Lung (tissue), 12 donors: ENCODE results near the gene TMEM52. TPM values are rescaled to one million over a fixed set of nuclear protein-coding genes. Genes with fewer than 3 reads are reported as not detected.

ENCODE experiments used
- ATAC-seq: fragments of 200-7000 bp; cut with Tn5 transposase; one replicate; pipeline ENCODE4 v1.9.1; 2020; ENCODE audit warnings: moderate number of reproducible peaks; ENCODE audit not compliant: insufficient read depth, low FRiP score
- DNase-seq, 3 donors: peaks; one replicate each; pipeline ENCODE4 v3.0.0-alpha.2; 2013 to 2017
- H3K27ac ChIP-seq, 2 donors: one replicate each; pipeline ENCODE4 v1.5.1; 2013; ENCODE audit warnings: mild to moderate bottlenecking in 2 of 2, moderate library complexity in 2 of 2, control low read depth in 1 of 2, inconsistent platforms in 1 of 2, low read depth in 1 of 2, low read length in 1 of 2
- H3K27me3 ChIP-seq, 3 donors: one replicate each; pipeline ENCODE4 v1.5.1; 2013; ENCODE audit warnings: low read length in 2 of 3; ENCODE audit not compliant: control insufficient read depth in 3 of 3, insufficient read depth in 3 of 3
- H3K36me3 ChIP-seq, 4 donors: one replicate each; pipeline ENCODE4 v1.5.1; 2013; ENCODE audit warnings: low read length in 4 of 4, mild to moderate bottlenecking in 1 of 4, moderate library complexity in 1 of 4; ENCODE audit not compliant: control insufficient read depth in 4 of 4, insufficient read depth in 4 of 4
- H3K4me1 ChIP-seq, 5 donors: one replicate each; pipeline ENCODE4 v1.5.1; 2013; ENCODE audit warnings: low read length in 5 of 5, mild to moderate bottlenecking in 2 of 5, moderate library complexity in 1 of 5; ENCODE audit not compliant: control insufficient read depth in 5 of 5, insufficient read depth in 5 of 5
- H3K4me3 ChIP-seq: one replicate; pipeline ENCODE4 v1.5.1; 2013; ENCODE audit warnings: mild to moderate bottlenecking, control low read depth, moderate library complexity
- H3K9ac ChIP-seq, 2 donors: one replicate each; pipeline ENCODE4 v1.5.1; 2013; ENCODE audit warnings: low read length in 2 of 2, control low read depth in 1 of 2; ENCODE audit not compliant: insufficient read depth in 1 of 2
- H3K9me3 ChIP-seq, 4 donors: one replicate each; pipeline ENCODE4 v1.5.1; 2013; ENCODE audit warnings: low read length in 3 of 4, mild to moderate bottlenecking in 1 of 4, moderate library complexity in 1 of 4; ENCODE audit not compliant: control insufficient read depth in 4 of 4, insufficient read depth in 3 of 4
- CTCF ChIP-seq: IDR thresholded peaks from 2 replicates; pipeline ENCODE4 v1.5.1; 2012; ENCODE audit warnings: mild to moderate bottlenecking; ENCODE audit errors: control extremely low read depth, extremely low read depth
- WGBS, 2 donors: extraction: QIAGEN DNeasy Blood & Tissue Kit; methylation state at CpG; one replicate each; pipeline ENCODE4 v1.1.7; 2013; 5-methylcytosine and 5-hydroxymethylcytosine counted together
- polyA plus RNA-seq, 2 donors: library from polyadenylated mRNA; stranded (reverse); fragments of 200-250 nt; gene quantifications; one replicate each; pipeline ENCODE4 v1.2.1, GENCODE V29; 2013
- total RNA-seq, 2 donors: library from RNA; depleted of rRNA in 1 of 2; stranded (reverse); fragments of >200 nt in 1 of 2; gene quantifications; one replicate each; pipeline ENCODE4 v1.2.1, GENCODE V29; 2014 to 2021
- donor health status: control.
- donor health status: control.
- donor health status: Bipolar disorder and iron deficiency.
- donor health status: healthy.
- donor health status: DM: yes; HTN: yes; CAD: no.

Gene TMEM52
- total and polyA plus RNA-seq, 4 donors: 2.8 to 6.1 (median 3.1) TPM; not detected in 1

GRCh38 chr1:1914971-1915692 lies 3.9 kb downstream of the TMEM52 start, which contains the start of gene CALML6:
TSS of gene CALML6 (plus strand) at chr1:1915260. CDS start at chr1:1915281, 21 bp downstream.
- Histone ChIP-seq H3K4me1 (peaks cover 0 to 12% (median 3%) of the 10 kb centered on the region in 5 donors), H3K9ac (no peak within 1 kb of the TSS), H3K36me3 (no peaks in the 10 kb centered on the region), H3K4me3 (no peak within 1 kb of the TSS), H3K27me3 (no peaks in the 10 kb centered on the region), H3K9me3 (no peaks in the 10 kb centered on the region), H3K27ac (no peak within 1 kb of the TSS)
- WGBS, 2 donors: 86 to 96% methylated on average over 15 of the region's 15 CpGs
- TF ChIP-seq CTCF: no peak
- ATAC-seq: no peak
- DNase-seq: no peak

GRCh38 chr1:1914101-1914970 lies 4.7 kb downstream of the TMEM52 start:
- Histone ChIP-seq H3K27ac (no peak overlapping the region), H3K27me3 (no peaks in the 10 kb centered on the region), H3K36me3 (no peaks in the 10 kb centered on the region), H3K9me3 (no peaks in the 10 kb centered on the region), H3K4me1 (peaks cover 0 to 12% (median 4%) of the 10 kb centered on the region in 5 donors), H3K9ac (no peak overlapping the region), H3K4me3 (no peak overlapping the region)
- ATAC-seq (no peak), DNase-seq (no peak)
- 76 to 85% methylated on average over 19 to 20 of the region's 20 CpGs for WGBS, 2 donors
- TF ChIP-seq CTCF: no peak

- DNase-seq: no peak
- H3K27me3 ChIP-seq: no peaks in the 10 kb centered on the region
- peaks cover 0 to 13% (median 0%) of the 10 kb centered on the region in 5 donors for H3K4me1 ChIP-seq
- H3K9ac ChIP-seq: no peak overlapping the region
- ATAC-seq: no peak
- H3K9me3 ChIP-seq: no peaks in the 10 kb centered on the region
- no peak overlapping the region for H3K27ac ChIP-seq
- 85 to 87% methylated on average over 13 of the region's 13 CpGs for WGBS, 2 donors
- TF ChIP-seq CTCF: no peak
- no peak overlapping the region for H3K4me3 ChIP-seq
- no peaks in the 10 kb centered on the region for H3K36me3 ChIP-seq
These were observed 7.6 kb downstream of the TMEM52 start for GRCh38 chr1:1911350-1912041.
